ENCODE data around the gene TEAD1. TPM values are rescaled to one million over a fixed set of nuclear protein-coding genes. Genes with fewer than 3 reads are reported as not detected.
A peak's percentile ranks its signal among the peaks of the same experiment; 100 is the strongest.

The TEAD1 gene
- total and polyA plus RNA-seq, 7 experiments from 2014 or later = 0.02 to 0.22 (median 0.07) TPM; not detected in 4

- POLR2A ChIA-PET = no interaction called here
- H3K9me3 ChIP-seq (ENCODE audit: control insufficient read depth in 2 of 3, low read length in 3 of 3) = no peaks in the 10 kb centered on the region
- Mint-ChIP-seq H3K27ac (no peak overlapping the region), H3K4me1 (no peaks in the 10 kb centered on the region), H3K36me3 (peaks cover 0 to 4% (median 0%) of the 10 kb centered on the region in 5 donors), H3K27me3 (peaks cover 10 to 35% (median 33%) of the 10 kb centered on the region in 5 donors), H3K9me3 (peaks cover 0 to 5% (median 1%) of the 10 kb centered on the region in 11 donors), H3K4me3 (no peak overlapping the region)
- CTCF ChIA-PET = no interaction called here
- H3K27me3 ChIP-seq (ENCODE audit: control insufficient read depth in 2 of 2, insufficient read depth in 2 of 2, low read length in 2 of 2) = no peaks in the 10 kb centered on the region
- no peaks in the 10 kb centered on the region for H3K36me3 ChIP-seq (ENCODE audit: control insufficient read depth in 2 of 3, insufficient read depth in 3 of 3, low read length in 3 of 3)
- intact Hi-C loops (cut with micrococcal nuclease) = loop anchor here in 1 of 2 donors (5.0 kb wide), 1 partner anchor 413 kb away; no protein-coding TSS in a partner anchor
- H3K4me1 ChIP-seq (ENCODE audit: control insufficient read depth in 2 of 2, insufficient read depth in 2 of 2, low read length in 2 of 2) = no peaks in the 10 kb centered on the region
- no peak for DNase-seq
- H3K27ac ChIP-seq (ENCODE audit: low read depth, low read length) = no peak overlapping the region
- no peak for ATAC-seq
- H3K4me3 ChIP-seq (ENCODE audit: low read length) = no peak overlapping the region
These were observed 70.7 kb downstream of the TEAD1 start for GRCh38 chr11:12744826-12745502.

- H3K27me3 ChIP-seq (ENCODE audit: control insufficient read depth in 2 of 2, insufficient read depth in 2 of 2, low read length in 2 of 2) = no peaks in the 10 kb centered on the region
- CTCF ChIA-PET = no interaction called here
- intact Hi-C loops (cut with micrococcal nuclease) = loop anchor here in 1 of 2 donors (5.0 kb wide), 1 partner anchor 413 kb away; no protein-coding TSS in a partner anchor
- no peak overlapping the region for H3K4me3 ChIP-seq (ENCODE audit: low read length)
- Mint-ChIP-seq H3K27ac (no peak overlapping the region), H3K4me1 (no peaks in the 10 kb centered on the region), H3K9me3 (peaks cover 0 to 1% (median 0%) of the 10 kb centered on the region in 11 donors), H3K36me3 (no peaks in the 10 kb centered on the region), H3K4me3 (no peak overlapping the region), H3K27me3 (peaks cover 8 to 34% (median 29%) of the 10 kb centered on the region in 5 donors)
- H3K36me3 ChIP-seq (ENCODE audit: control insufficient read depth in 2 of 3, insufficient read depth in 3 of 3, low read length in 3 of 3) = no peaks in the 10 kb centered on the region
- no peaks in the 10 kb centered on the region for H3K4me1 ChIP-seq (ENCODE audit: control insufficient read depth in 2 of 2, insufficient read depth in 2 of 2, low read length in 2 of 2)
- no peaks in the 10 kb centered on the region for H3K9me3 ChIP-seq (ENCODE audit: control insufficient read depth in 2 of 3, low read length in 3 of 3)
- POLR2A ChIA-PET = no interaction called here
- DNase-seq (no peak), ATAC-seq (no peak)
- H3K27ac ChIP-seq (ENCODE audit: low read depth, low read length) = no peak overlapping the region
These were observed 71.6 kb downstream of the TEAD1 start for GRCh38 chr11:12745787-12746186.

GRCh38 chr11:12746593-12747097, 72.4 kb downstream of the TEAD1 start:
- H3K27me3 ChIP-seq (ENCODE audit: control insufficient read depth in 2 of 2, insufficient read depth in 2 of 2, low read length in 2 of 2) = no peaks in the 10 kb centered on the region
- Mint-ChIP-seq H3K27ac (peak overlapping the region in 1 of 9 donors; percentile 56), H3K4me3 (no peak overlapping the region), H3K36me3 (no peaks in the 10 kb centered on the region), H3K4me1 (no peaks in the 10 kb centered on the region), H3K9me3 (peaks cover 0 to 1% (median 0%) of the 10 kb centered on the region in 11 donors), H3K27me3 (peaks cover 8 to 28% (median 23%) of the 10 kb centered on the region in 5 donors)
- no peaks in the 10 kb centered on the region for H3K36me3 ChIP-seq (ENCODE audit: control insufficient read depth in 2 of 3, insufficient read depth in 3 of 3, low read length in 3 of 3)
- H3K27ac ChIP-seq (ENCODE audit: low read depth, low read length) = no peak overlapping the region
- ATAC-seq = no peak
- no peaks in the 10 kb centered on the region for H3K4me1 ChIP-seq (ENCODE audit: control insufficient read depth in 2 of 2, insufficient read depth in 2 of 2, low read length in 2 of 2)
- CTCF ChIA-PET = no interaction called here
- intact Hi-C loops (cut with micrococcal nuclease) = loop anchor here in 1 of 2 donors (5.0 kb wide), 1 partner anchor 414 kb away; no protein-coding TSS in a partner anchor
- POLR2A ChIA-PET = no interaction called here
- no peak for DNase-seq
- no peaks in the 10 kb centered on the region for H3K9me3 ChIP-seq (ENCODE audit: control insufficient read depth in 2 of 3, low read length in 3 of 3)
- no peak overlapping the region for H3K4me3 ChIP-seq (ENCODE audit: low read length)

GRCh38 chr11:12748561-12748960, 74.3 kb downstream of the TEAD1 start:
- Mint-ChIP-seq H3K27ac (no peak overlapping the region), H3K27me3 (peaks cover 9 to 23% (median 16%) of the 10 kb centered on the region in 5 donors), H3K4me3 (no peak overlapping the region), H3K9me3 (peaks cover 0 to 1% (median 0%) of the 10 kb centered on the region in 11 donors), H3K36me3 (no peaks in the 10 kb centered on the region), H3K4me1 (no peaks in the 10 kb centered on the region)
- Histone ChIP-seq H3K4me3 (ENCODE audit: low read length) (no peak overlapping the region), H3K27me3 (ENCODE audit: control insufficient read depth in 2 of 2, insufficient read depth in 2 of 2, low read length in 2 of 2) (no peaks in the 10 kb centered on the region), H3K36me3 (ENCODE audit: control insufficient read depth in 2 of 3, insufficient read depth in 3 of 3, low read length in 3 of 3) (no peaks in the 10 kb centered on the region), H3K27ac (ENCODE audit: low read depth, low read length) (no peak overlapping the region), H3K4me1 (ENCODE audit: control insufficient read depth in 2 of 2, insufficient read depth in 2 of 2, low read length in 2 of 2) (no peaks in the 10 kb centered on the region), H3K9me3 (ENCODE audit: control insufficient read depth in 2 of 3, low read length in 3 of 3) (no peaks in the 10 kb centered on the region)
- no peak for DNase-seq
- intact Hi-C loops (cut with micrococcal nuclease) = loop anchor here in 1 of 2 donors (5.0 kb wide), 1 partner anchor 416 kb away; no protein-coding TSS in a partner anchor
- ChIA-PET POLR2A (no interaction called here), CTCF (no interaction called here)
- no peak for ATAC-seq

- Mint-ChIP-seq H3K9me3 (peaks cover 0 to 1% (median 0%) of the 10 kb centered on the region in 11 donors), H3K27ac (no peak overlapping the region), H3K4me1 (no peaks in the 10 kb centered on the region), H3K27me3 (peaks cover 11 to 19% (median 15%) of the 10 kb centered on the region in 5 donors), H3K36me3 (no peaks in the 10 kb centered on the region), H3K4me3 (no peak overlapping the region)
- ChIA-PET POLR2A (no interaction called here), CTCF (no interaction called here)
- Histone ChIP-seq H3K27ac (ENCODE audit: low read depth, low read length) (no peak overlapping the region), H3K4me1 (ENCODE audit: control insufficient read depth in 2 of 2, insufficient read depth in 2 of 2, low read length in 2 of 2) (no peaks in the 10 kb centered on the region), H3K4me3 (ENCODE audit: low read length) (no peak overlapping the region), H3K36me3 (ENCODE audit: control insufficient read depth in 2 of 3, insufficient read depth in 3 of 3, low read length in 3 of 3) (no peaks in the 10 kb centered on the region), H3K9me3 (ENCODE audit: control insufficient read depth in 2 of 3, low read length in 3 of 3) (no peaks in the 10 kb centered on the region), H3K27me3 (ENCODE audit: control insufficient read depth in 2 of 2, insufficient read depth in 2 of 2, low read length in 2 of 2) (no peaks in the 10 kb centered on the region)
- DNase-seq (no peak), ATAC-seq (no peak)
- intact Hi-C loops (cut with micrococcal nuclease) = loop anchor here in 1 of 2 donors (5.0 kb wide), 1 partner anchor 417 kb away; no protein-coding TSS in a partner anchor
These were observed 75.2 kb downstream of the TEAD1 start for GRCh38 chr11:12749442-12749841.

- H3K4me3 Mint-ChIP-seq = no peak overlapping the region
- DNase-seq = no peak
- no peaks in the 10 kb centered on the region for H3K36me3 ChIP-seq (ENCODE audit: control insufficient read depth in 2 of 3, insufficient read depth in 3 of 3, low read length in 3 of 3)
- no peak overlapping the region for H3K27ac Mint-ChIP-seq
- no peak for ATAC-seq
- POLR2A ChIA-PET = no interaction called here
- intact Hi-C loops (cut with micrococcal nuclease) = no loop called here
- no peaks in the 10 kb centered on the region for H3K36me3 Mint-ChIP-seq
- no peaks in the 10 kb centered on the region for H3K9me3 ChIP-seq (ENCODE audit: control insufficient read depth in 2 of 3, low read length in 3 of 3)
- no peaks in the 10 kb centered on the region for H3K4me1 Mint-ChIP-seq
- CTCF ChIA-PET = no interaction called here
- peaks cover 0 to 1% (median 0%) of the 10 kb centered on the region in 11 donors for H3K9me3 Mint-ChIP-seq
- H3K4me1 ChIP-seq (ENCODE audit: control insufficient read depth in 2 of 2, insufficient read depth in 2 of 2, low read length in 2 of 2) = no peaks in the 10 kb centered on the region
- H3K27me3 Mint-ChIP-seq = peaks cover 11 to 17% (median 14%) of the 10 kb centered on the region in 5 donors
- no peak overlapping the region for H3K27ac ChIP-seq (ENCODE audit: low read depth, low read length)
- H3K27me3 ChIP-seq (ENCODE audit: control insufficient read depth in 2 of 2, insufficient read depth in 2 of 2, low read length in 2 of 2) = no peaks in the 10 kb centered on the region
- H3K4me3 ChIP-seq (ENCODE audit: low read length) = no peak overlapping the region
These were observed 76.0 kb downstream of the TEAD1 start for GRCh38 chr11:12750181-12750580.

All from naive thymus-derived CD4-positive, alpha-beta T cell (primary cell).